Progenitor cell of endocrine pancreas (in vitro differentiated cells): ENCODE data around the gene SELENOW. TPM values are rescaled to one million over a fixed set of nuclear protein-coding genes. Genes with fewer than 3 reads are reported as not detected.
A peak's percentile ranks its signal among the peaks of the same experiment; 100 is the strongest.

Experiments used
- DNase-seq: peaks from one replicate; pipeline ENCODE4 v3.0.0; 2021; ENCODE audit warnings: low spot score; ENCODE audit not compliant: unreplicated experiment
- H3K27ac Mint-ChIP-seq: 2 replicates; pipeline ENCODE4 v1.8.0; 2021; ENCODE audit warnings: mild to moderate bottlenecking, moderate library complexity, mixed read lengths
- H3K27me3 Mint-ChIP-seq: 2 replicates; pipeline ENCODE4 v1.8.0; 2021; ENCODE audit warnings: mixed read lengths
- H3K36me3 Mint-ChIP-seq: 2 replicates; pipeline ENCODE4 v1.8.0; 2022; ENCODE audit warnings: mixed read lengths; ENCODE audit not compliant: insufficient read depth
- H3K4me1 Mint-ChIP-seq: 2 replicates; pipeline ENCODE4 v1.8.0; 2021; ENCODE audit warnings: low read depth, mixed read lengths
- H3K4me3 Mint-ChIP-seq: 2 replicates; pipeline ENCODE4 v1.8.0; 2021; ENCODE audit warnings: low read depth, mild to moderate bottlenecking, moderate library complexity, mixed read lengths
- H3K9me3 Mint-ChIP-seq: 2 replicates; pipeline ENCODE4 v1.8.0; 2021; ENCODE audit warnings: low read depth, mixed read lengths
- CTCF ChIP-seq: fragments of 200-600 bp; sonication (generic); IDR thresholded peaks from one replicate; pipeline ENCODE4 v1.5.0; 2021; ENCODE audit warnings: antibody characterized with exemption, mild to moderate bottlenecking; ENCODE audit not compliant: unreplicated experiment
- long read RNA-seq: library from polyadenylated mRNA; unstranded; transcript quantifications from one replicate; pipeline ENCODE4 v2.0.0, GENCODE V29; 2020
- total RNA-seq: library from RNA; stranded (reverse); gene quantifications from 2 replicates; pipeline ENCODE4 v1.2.1, GENCODE V29; 2021

The SELENOW gene
- total RNA-seq = 342 and 392 TPM in 2 replicates
- long read RNA-seq, transcript SELENOW-212 (6 exons, 888 nt) = major isoform, 93 of 102 reads
- long read RNA-seq, transcript SELENOW-215 (1 exons, 2,503 nt) = minor isoform, 5 of 102 reads
- long read RNA-seq, partial matches to known transcripts = 1 of 102 reads
- long read RNA-seq, other reads (novel, unspliced or antisense) = 2 of 102 reads

GRCh38 chr19:47778049-47778953, at the start of gene SELENOW:
Gene SELENOW, plus strand, starts transcription at chr19:47778703. Its CDS starts 83 bp downstream, at chr19:47778786.
- H3K9me3 Mint-ChIP-seq = no peaks in the 10 kb centered on the region
- DNase-seq = peak; percentile 76
- peaks cover 42% of the 10 kb centered on the region for H3K4me1 Mint-ChIP-seq
- TF ChIP-seq CTCF = no peak
- H3K4me3 Mint-ChIP-seq = peak within 1 kb of the TSS; percentile 96
- H3K36me3 Mint-ChIP-seq = peaks cover 16% of the 10 kb centered on the region
- peak within 1 kb of the TSS; percentile 99 for H3K27ac Mint-ChIP-seq
- H3K27me3 Mint-ChIP-seq = no peaks in the 10 kb centered on the region

- Mint-ChIP-seq H3K4me3 (peak overlapping the region; percentile 60), H3K9me3 (no peaks in the 10 kb centered on the region), H3K36me3 (no peaks in the 10 kb centered on the region), H3K4me1 (peaks cover 14% of the 10 kb centered on the region), H3K27ac (peak overlapping the region; percentile 88), H3K27me3 (peaks cover 12% of the 10 kb centered on the region)
- no peak for DNase-seq
- TF ChIP-seq CTCF = no peak
Observed at GRCh38 chr19:47729468-47729798, 49.1 kb upstream of the SELENOW start.

- Mint-ChIP-seq H3K9me3 (no peaks in the 10 kb centered on the region), H3K27me3 (peaks cover 12% of the 10 kb centered on the region), H3K27ac (peak overlapping the region; percentile 88), H3K36me3 (no peaks in the 10 kb centered on the region), H3K4me1 (peaks cover 14% of the 10 kb centered on the region), H3K4me3 (peak overlapping the region; percentile 60)
- peak; percentile 34 for DNase-seq
- TF ChIP-seq CTCF = no peak
Observed at GRCh38 chr19:47729799-47730520, 48.5 kb upstream of the SELENOW start.

- no peak for DNase-seq
- Mint-ChIP-seq H3K9me3 (no peaks in the 10 kb centered on the region), H3K27me3 (peaks cover 12% of the 10 kb centered on the region), H3K36me3 (no peaks in the 10 kb centered on the region), H3K27ac (peak overlapping the region; percentile 56), H3K4me1 (peaks cover 14% of the 10 kb centered on the region), H3K4me3 (peak overlapping the region; percentile 50)
- TF ChIP-seq CTCF = no peak
Observed at GRCh38 chr19:47730521-47730889, 48.0 kb upstream of the SELENOW start.

GRCh38 chr19:47730910-47731309, 47.6 kb upstream of the SELENOW start:
- Mint-ChIP-seq H3K4me3 (no peak overlapping the region), H3K27me3 (peaks cover 12% of the 10 kb centered on the region), H3K27ac (no peak overlapping the region), H3K4me1 (peaks cover 14% of the 10 kb centered on the region), H3K36me3 (no peaks in the 10 kb centered on the region), H3K9me3 (no peaks in the 10 kb centered on the region)
- TF ChIP-seq CTCF = no peak
- no peak for DNase-seq
